ENCODE results near the gene SOX1.

The SOX1 gene

GRCh38 chr13:112105244-112105681, 38.3 kb downstream of the SOX1 start:
- no peak for DNase-seq
- peaks cover 85% of the 10 kb centered on the region for H3K27me3 ChIP-seq
- H3K36me3 ChIP-seq, result no peaks in the 10 kb centered on the region

GRCh38 chr13:112105892-112106291, 38.9 kb downstream of the SOX1 start:
- H3K27me3 ChIP-seq, result peaks cover 83% of the 10 kb centered on the region
- no peak for DNase-seq

More at GRCh38 chr13:112105244-112105681, 38.3 kb downstream of the SOX1 start:
- no peak for TF ChIP-seq CTCF (IDR thresholded peaks at IDR 0.05; ENCODE audit: low read depth, low read length)
- Histone ChIP-seq H3K4me1 (no peaks in the 10 kb centered on the region), H3K9me3 (no peaks in the 10 kb centered on the region), H3K4me3 (ENCODE audit: low read depth, low read length) (no peak overlapping the region)

GRCh38 chr13:112106478-112107141, 39.7 kb downstream of the SOX1 start:
- Histone ChIP-seq H3K9me3 (no peaks in the 10 kb centered on the region), H3K4me3 (ENCODE audit: low read depth, low read length) (no peak overlapping the region), H3K4me1 (no peaks in the 10 kb centered on the region), H3K27me3 (peaks cover 81% of the 10 kb centered on the region), H3K36me3 (no peaks in the 10 kb centered on the region)
- no peak for TF ChIP-seq CTCF (IDR thresholded peaks at IDR 0.05; ENCODE audit: low read depth, low read length)
- DNase-seq, result no peak

More at GRCh38 chr13:112105892-112106291, 38.9 kb downstream of the SOX1 start:
- Histone ChIP-seq H3K4me3 (ENCODE audit: low read depth, low read length) (no peak overlapping the region), H3K4me1 (no peaks in the 10 kb centered on the region), H3K36me3 (no peaks in the 10 kb centered on the region), H3K9me3 (no peaks in the 10 kb centered on the region)
- no peak for TF ChIP-seq CTCF (IDR thresholded peaks at IDR 0.05; ENCODE audit: low read depth, low read length)

- Histone ChIP-seq H3K4me1 (no peaks in the 10 kb centered on the region), H3K36me3 (no peaks in the 10 kb centered on the region), H3K9me3 (no peaks in the 10 kb centered on the region), H3K4me3 (ENCODE audit: low read depth, low read length) (no peak overlapping the region), H3K27me3 (peaks cover 78% of the 10 kb centered on the region)
- DNase-seq, result no peak
- no peak for TF ChIP-seq CTCF (IDR thresholded peaks at IDR 0.05; ENCODE audit: low read depth, low read length)
Measured at GRCh38 chr13:112107289-112107688, 40.3 kb downstream of the SOX1 start.

- DNase-seq, result no peak
- H3K36me3 ChIP-seq, result no peaks in the 10 kb centered on the region
- no peak overlapping the region for H3K4me3 ChIP-seq (ENCODE audit: low read depth, low read length)
- no peaks in the 10 kb centered on the region for H3K4me1 ChIP-seq
- no peak for TF ChIP-seq CTCF (IDR thresholded peaks at IDR 0.05; ENCODE audit: low read depth, low read length)
- H3K27me3 ChIP-seq, result peaks cover 81% of the 10 kb centered on the region
- H3K9me3 ChIP-seq, result no peaks in the 10 kb centered on the region
Measured at GRCh38 chr13:112110479-112110878, 43.5 kb downstream of the SOX1 start.

- no peak for TF ChIP-seq CTCF (IDR thresholded peaks at IDR 0.05; ENCODE audit: low read depth, low read length)
- Histone ChIP-seq H3K9me3 (no peaks in the 10 kb centered on the region), H3K27me3 (peaks cover 83% of the 10 kb centered on the region), H3K36me3 (no peaks in the 10 kb centered on the region), H3K4me3 (ENCODE audit: low read depth, low read length) (no peak overlapping the region), H3K4me1 (no peaks in the 10 kb centered on the region)
- DNase-seq, result no peak
Measured at GRCh38 chr13:112111239-112111857, 44.4 kb downstream of the SOX1 start.
